DND-41 (cell line): ENCODE measurements around the gene KRT36.

ENCODE experiments used
- EZH2 ChIP-seq: IDR thresholded peaks from 3 replicates; pipeline ENCODE4 v1.6.1; 2012; ENCODE audit warnings: borderline replicate concordance, low read depth, mild to moderate bottlenecking, moderate library complexity, low read length, inconsistent platforms; ENCODE audit not compliant: severe bottlenecking
- TF ChIP-seq, protein P1 (sequence below): IDR thresholded peaks from 2 replicates; pipeline ENCODE4 v1.5.1; 2012; ENCODE audit warnings: borderline replicate concordance, low read length, moderate library complexity, mild to moderate bottlenecking; ENCODE audit not compliant: poor library complexity, severe bottlenecking; ENCODE audit errors: extremely low read depth

DNA sequence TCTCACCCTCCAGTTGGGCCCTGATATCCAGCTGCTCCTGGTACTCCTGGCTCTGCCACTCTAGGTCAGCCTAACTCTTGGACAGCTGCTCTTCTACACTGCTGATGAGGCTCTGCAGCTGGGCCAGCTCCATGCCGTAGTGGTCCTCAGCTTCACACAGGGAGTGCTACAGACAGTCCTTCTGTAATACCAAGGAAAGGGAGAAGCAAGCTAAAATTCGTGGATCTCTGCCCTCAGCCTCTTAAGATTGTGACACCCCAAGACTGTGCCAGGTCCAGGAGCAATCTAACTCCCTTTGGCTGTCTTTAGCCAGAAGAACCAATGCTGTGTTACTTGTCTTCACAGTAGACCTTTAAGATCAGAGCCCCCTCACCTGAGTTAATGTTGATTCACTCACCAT, 41.2 kb downstream of the KRT36 start:
- TF ChIP-seq, protein P1, sequence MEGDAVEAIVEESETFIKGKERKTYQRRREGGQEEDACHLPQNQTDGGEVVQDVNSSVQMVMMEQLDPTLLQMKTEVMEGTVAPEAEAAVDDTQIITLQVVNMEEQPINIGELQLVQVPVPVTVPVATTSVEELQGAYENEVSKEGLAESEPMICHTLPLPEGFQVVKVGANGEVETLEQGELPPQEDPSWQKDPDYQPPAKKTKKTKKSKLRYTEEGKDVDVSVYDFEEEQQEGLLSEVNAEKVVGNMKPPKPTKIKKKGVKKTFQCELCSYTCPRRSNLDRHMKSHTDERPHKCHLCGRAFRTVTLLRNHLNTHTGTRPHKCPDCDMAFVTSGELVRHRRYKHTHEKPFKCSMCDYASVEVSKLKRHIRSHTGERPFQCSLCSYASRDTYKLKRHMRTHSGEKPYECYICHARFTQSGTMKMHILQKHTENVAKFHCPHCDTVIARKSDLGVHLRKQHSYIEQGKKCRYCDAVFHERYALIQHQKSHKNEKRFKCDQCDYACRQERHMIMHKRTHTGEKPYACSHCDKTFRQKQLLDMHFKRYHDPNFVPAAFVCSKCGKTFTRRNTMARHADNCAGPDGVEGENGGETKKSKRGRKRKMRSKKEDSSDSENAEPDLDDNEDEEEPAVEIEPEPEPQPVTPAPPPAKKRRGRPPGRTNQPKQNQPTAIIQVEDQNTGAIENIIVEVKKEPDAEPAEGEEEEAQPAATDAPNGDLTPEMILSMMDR: no peak
- no peak for TF ChIP-seq EZH2
